ENCODE measurements around the gene SIAH2. TPM values are rescaled to one million over a fixed set of nuclear protein-coding genes. Genes with fewer than 3 reads are reported as not detected.
"Not testable (repeated sequence)": the region's sequence is repeated elsewhere in the genome, so short reads cannot be mapped to it uniquely, and the experiment has no call there.

SIAH2 gene
- polyA plus RNA-seq (2013, experiment 1 of 2; ENCODE audit: insufficient read length), result 41.5 TPM
- 36.5 TPM for polyA plus RNA-seq (2013, experiment 2 of 2; ENCODE audit: insufficient read length)

- peak; percentile 97 for DNase-seq
Observed at GRCh38 chr3:150763122-150763840, at the start of gene SIAH2. TSS of gene SIAH2 (minus strand) at chr3:150763169. CDS start at chr3:150762849, 320 bp downstream.

GRCh38 chr3:150811984-150812383, 49.0 kb upstream of the SIAH2 start:
- DNase-seq, result no peak

GRCh38 chr3:150810641-150811040, 47.7 kb upstream of the SIAH2 start:
- no peak for DNase-seq

- no peak for DNase-seq
Observed at GRCh38 chr3:150806185-150806835, 43.3 kb upstream of the SIAH2 start.

GRCh38 chr3:150805354-150805753, 42.4 kb upstream of the SIAH2 start:
- DNase-seq, result no peak

- no peak for DNase-seq
Observed at GRCh38 chr3:150803440-150803985, 40.5 kb upstream of the SIAH2 start.

- no peak for DNase-seq
Observed at GRCh38 chr3:150800722-150801121, 37.8 kb upstream of the SIAH2 start.

- no peak for DNase-seq
Observed at GRCh38 chr3:150798122-150798618, 35.2 kb upstream of the SIAH2 start.

- no peak for DNase-seq
Observed at GRCh38 chr3:150797155-150797554, 34.2 kb upstream of the SIAH2 start.

- not testable (repeated sequence) for DNase-seq
Observed at GRCh38 chr3:150796527-150796926, 33.6 kb upstream of the SIAH2 start.

- no peak for DNase-seq
Observed at GRCh38 chr3:150793641-150794040, 30.7 kb upstream of the SIAH2 start.

GRCh38 chr3:150790629-150791028, 27.7 kb upstream of the SIAH2 start:
- no peak for DNase-seq

GRCh38 chr3:150789451-150789850, 26.5 kb upstream of the SIAH2 start:
- DNase-seq, result no peak

- DNase-seq, result peak; percentile 62
Observed at GRCh38 chr3:150787741-150788370, 24.9 kb upstream of the SIAH2 start.

GRCh38 chr3:150786791-150787190, 23.8 kb upstream of the SIAH2 start:
- peak; percentile 23 for DNase-seq

GRCh38 chr3:150784747-150785125, 21.8 kb upstream of the SIAH2 start:
- DNase-seq, result peak; percentile 11

- DNase-seq, result peak; percentile 36
Observed at GRCh38 chr3:150783920-150784746, 21.2 kb upstream of the SIAH2 start.

GRCh38 chr3:150783316-150783715, 20.3 kb upstream of the SIAH2 start:
- DNase-seq, result peak; percentile 24

- DNase-seq, result no peak
Observed at GRCh38 chr3:150779402-150779858, 16.5 kb upstream of the SIAH2 start.

- DNase-seq, result no peak
Observed at GRCh38 chr3:150778793-150779401, 15.9 kb upstream of the SIAH2 start.

- DNase-seq, result peak; percentile 68
Observed at GRCh38 chr3:150775001-150775599, 12.1 kb upstream of the SIAH2 start.
